ENCODE results near the gene RAB36. TPM values are rescaled to one million over a fixed set of nuclear protein-coding genes. Genes with fewer than 3 reads are reported as not detected.

RAB36 gene
- polyA plus RNA-seq, 1 donor from 2014 or later = 3.2 TPM

DNA sequence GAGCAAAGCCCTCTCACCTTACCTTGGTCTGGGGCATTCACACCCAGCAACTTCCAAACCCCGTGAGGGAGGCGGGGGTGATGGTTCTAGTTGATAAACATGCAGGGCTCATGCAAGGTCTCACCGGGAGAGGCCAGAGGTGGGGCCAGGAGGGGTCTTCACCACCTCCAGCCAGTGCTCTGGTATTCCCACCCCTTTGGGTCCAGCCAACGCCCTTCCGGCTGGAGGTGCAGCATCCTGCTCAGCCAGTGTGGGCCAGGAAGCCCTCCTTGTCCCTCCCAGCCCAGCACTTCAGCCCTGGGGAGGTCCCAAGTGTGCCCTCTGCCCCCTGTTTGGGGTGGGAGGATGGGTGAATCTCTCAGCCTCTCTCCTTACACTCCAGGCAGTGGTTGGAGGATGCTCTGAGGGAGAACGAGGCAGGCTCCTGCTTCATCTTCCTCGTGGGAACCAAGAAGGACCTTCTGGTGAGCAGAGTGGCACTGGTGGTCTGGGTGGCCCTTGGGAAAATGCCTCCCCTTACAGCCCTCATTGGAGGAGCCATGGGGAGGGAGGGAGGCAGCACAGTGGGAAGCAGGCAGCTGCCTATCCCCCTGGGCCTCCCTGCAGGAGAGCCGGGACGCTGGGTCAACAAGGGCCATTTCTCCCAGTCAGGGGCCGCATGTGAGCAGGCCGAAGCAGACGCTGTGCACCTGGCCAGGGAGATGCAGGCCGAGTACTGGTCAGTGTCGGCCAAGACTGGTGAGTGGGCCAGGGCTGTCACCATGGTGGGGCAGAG is 13.4 kb downstream of the RAB36 start:
- Histone ChIP-seq H3K27me3 (ENCODE audit: insufficient read depth, low read depth, low read length) (no peaks in the 10 kb centered on the region), H3F3A (ENCODE audit: insufficient read depth, low read length, poor library complexity, severe bottlenecking) (no peaks in the 10 kb centered on the region), H3K9me3 (ENCODE audit: low read length) (no peaks in the 10 kb centered on the region), H3K4me2 (ENCODE audit: low read length) (no peak overlapping the region), H2AFZ (ENCODE audit: low read depth, low read length) (no peak overlapping the region), H3K27ac (ENCODE audit: low read length) (no peak overlapping the region), H3K79me2 (replicated peaks; ENCODE audit: insufficient read depth, low read length) (no peaks in the 10 kb centered on the region), H3K9me2 (ENCODE audit: insufficient read depth, low read length) (no peaks in the 10 kb centered on the region), H3K36me3 (ENCODE audit: insufficient read depth, low read length) (no peaks in the 10 kb centered on the region), H4K20me1 (ENCODE audit: insufficient read depth) (no peaks in the 10 kb centered on the region), H3K9ac (ENCODE audit: low read length) (no peak overlapping the region), H3K4me3 (ENCODE audit: low read length) (no peak overlapping the region)
- TF ChIP-seq RAD21 (conservative IDR thresholded peaks at IDR 0.05) (no peak), SMC3 (conservative IDR thresholded peaks at IDR 0.05; ENCODE audit: poor library complexity) (no peak), TAF1 (IDR thresholded peaks at IDR 0.05; ENCODE audit: low read depth) (no peak), EP300 (conservative IDR thresholded peaks at IDR 0.05; ENCODE audit: poor library complexity, severe bottlenecking) (no peak), EZH2 (IDR thresholded peaks at IDR 0.05; ENCODE audit: borderline replicate concordance, insufficient read depth, low read length, poor library complexity, severe bottlenecking) (no peak), MXI1 (conservative IDR thresholded peaks at IDR 0.05; ENCODE audit: poor library complexity, severe bottlenecking) (no peak)

DNA sequence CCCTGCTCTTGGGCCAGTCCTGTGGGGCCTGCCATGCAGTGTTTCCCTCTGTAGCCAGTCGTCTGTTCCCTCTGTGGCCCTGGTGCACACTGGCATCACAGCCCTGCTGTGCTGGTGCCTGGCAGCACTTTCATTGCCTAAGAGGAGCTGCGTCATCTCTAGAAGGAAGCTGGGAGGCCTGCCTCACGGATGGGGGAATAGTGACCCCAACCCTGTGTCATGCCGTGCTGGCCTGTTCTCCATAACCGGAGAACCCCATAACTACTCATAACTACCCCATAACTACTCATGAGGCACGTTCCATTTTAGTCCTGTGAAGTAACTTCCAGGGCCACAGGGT is 14.0 kb downstream of the RAB36 start:
- Histone ChIP-seq H3K4me3 (ENCODE audit: low read length) (no peak overlapping the region), H3K9ac (ENCODE audit: low read length) (no peak overlapping the region), H3K9me3 (ENCODE audit: low read length) (no peaks in the 10 kb centered on the region), H3F3A (ENCODE audit: insufficient read depth, low read length, poor library complexity, severe bottlenecking) (no peaks in the 10 kb centered on the region), H3K27ac (ENCODE audit: low read length) (no peak overlapping the region), H2AFZ (ENCODE audit: low read depth, low read length) (no peak overlapping the region), H3K9me2 (ENCODE audit: insufficient read depth, low read length) (no peaks in the 10 kb centered on the region), H3K27me3 (ENCODE audit: insufficient read depth, low read depth, low read length) (no peaks in the 10 kb centered on the region), H3K79me2 (replicated peaks; ENCODE audit: insufficient read depth, low read length) (no peaks in the 10 kb centered on the region), H3K36me3 (ENCODE audit: insufficient read depth, low read length) (no peaks in the 10 kb centered on the region), H3K4me2 (ENCODE audit: low read length) (no peak overlapping the region), H4K20me1 (ENCODE audit: insufficient read depth) (no peaks in the 10 kb centered on the region)
- TF ChIP-seq SMC3 (conservative IDR thresholded peaks at IDR 0.05; ENCODE audit: poor library complexity) (no peak), RAD21 (conservative IDR thresholded peaks at IDR 0.05) (no peak), POLR2AphosphoS5 (IDR thresholded peaks at IDR 0.05) (no peak), EP300 (conservative IDR thresholded peaks at IDR 0.05; ENCODE audit: poor library complexity, severe bottlenecking) (no peak), TAF1 (IDR thresholded peaks at IDR 0.05; ENCODE audit: low read depth) (no peak), MXI1 (conservative IDR thresholded peaks at IDR 0.05; ENCODE audit: poor library complexity, severe bottlenecking) (no peak), EZH2 (IDR thresholded peaks at IDR 0.05; ENCODE audit: borderline replicate concordance, insufficient read depth, low read length, poor library complexity, severe bottlenecking) (no peak)
- TF ChIP-seq, protein P1, sequence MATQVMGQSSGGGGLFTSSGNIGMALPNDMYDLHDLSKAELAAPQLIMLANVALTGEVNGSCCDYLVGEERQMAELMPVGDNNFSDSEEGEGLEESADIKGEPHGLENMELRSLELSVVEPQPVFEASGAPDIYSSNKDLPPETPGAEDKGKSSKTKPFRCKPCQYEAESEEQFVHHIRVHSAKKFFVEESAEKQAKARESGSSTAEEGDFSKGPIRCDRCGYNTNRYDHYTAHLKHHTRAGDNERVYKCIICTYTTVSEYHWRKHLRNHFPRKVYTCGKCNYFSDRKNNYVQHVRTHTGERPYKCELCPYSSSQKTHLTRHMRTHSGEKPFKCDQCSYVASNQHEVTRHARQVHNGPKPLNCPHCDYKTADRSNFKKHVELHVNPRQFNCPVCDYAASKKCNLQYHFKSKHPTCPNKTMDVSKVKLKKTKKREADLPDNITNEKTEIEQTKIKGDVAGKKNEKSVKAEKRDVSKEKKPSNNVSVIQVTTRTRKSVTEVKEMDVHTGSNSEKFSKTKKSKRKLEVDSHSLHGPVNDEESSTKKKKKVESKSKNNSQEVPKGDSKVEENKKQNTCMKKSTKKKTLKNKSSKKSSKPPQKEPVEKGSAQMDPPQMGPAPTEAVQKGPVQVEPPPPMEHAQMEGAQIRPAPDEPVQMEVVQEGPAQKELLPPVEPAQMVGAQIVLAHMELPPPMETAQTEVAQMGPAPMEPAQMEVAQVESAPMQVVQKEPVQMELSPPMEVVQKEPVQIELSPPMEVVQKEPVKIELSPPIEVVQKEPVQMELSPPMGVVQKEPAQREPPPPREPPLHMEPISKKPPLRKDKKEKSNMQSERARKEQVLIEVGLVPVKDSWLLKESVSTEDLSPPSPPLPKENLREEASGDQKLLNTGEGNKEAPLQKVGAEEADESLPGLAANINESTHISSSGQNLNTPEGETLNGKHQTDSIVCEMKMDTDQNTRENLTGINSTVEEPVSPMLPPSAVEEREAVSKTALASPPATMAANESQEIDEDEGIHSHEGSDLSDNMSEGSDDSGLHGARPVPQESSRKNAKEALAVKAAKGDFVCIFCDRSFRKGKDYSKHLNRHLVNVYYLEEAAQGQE (IDR thresholded peaks at IDR 0.05; ENCODE audit: borderline replicate concordance) = no peak
- TF ChIP-seq, protein P2, sequence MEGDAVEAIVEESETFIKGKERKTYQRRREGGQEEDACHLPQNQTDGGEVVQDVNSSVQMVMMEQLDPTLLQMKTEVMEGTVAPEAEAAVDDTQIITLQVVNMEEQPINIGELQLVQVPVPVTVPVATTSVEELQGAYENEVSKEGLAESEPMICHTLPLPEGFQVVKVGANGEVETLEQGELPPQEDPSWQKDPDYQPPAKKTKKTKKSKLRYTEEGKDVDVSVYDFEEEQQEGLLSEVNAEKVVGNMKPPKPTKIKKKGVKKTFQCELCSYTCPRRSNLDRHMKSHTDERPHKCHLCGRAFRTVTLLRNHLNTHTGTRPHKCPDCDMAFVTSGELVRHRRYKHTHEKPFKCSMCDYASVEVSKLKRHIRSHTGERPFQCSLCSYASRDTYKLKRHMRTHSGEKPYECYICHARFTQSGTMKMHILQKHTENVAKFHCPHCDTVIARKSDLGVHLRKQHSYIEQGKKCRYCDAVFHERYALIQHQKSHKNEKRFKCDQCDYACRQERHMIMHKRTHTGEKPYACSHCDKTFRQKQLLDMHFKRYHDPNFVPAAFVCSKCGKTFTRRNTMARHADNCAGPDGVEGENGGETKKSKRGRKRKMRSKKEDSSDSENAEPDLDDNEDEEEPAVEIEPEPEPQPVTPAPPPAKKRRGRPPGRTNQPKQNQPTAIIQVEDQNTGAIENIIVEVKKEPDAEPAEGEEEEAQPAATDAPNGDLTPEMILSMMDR (IDR thresholded peaks at IDR 0.05; ENCODE audit: poor library complexity, severe bottlenecking) = no peak

Measured in neural cell (in vitro differentiated cells).